ENCODE results near the gene ZFYVE27.
A peak's percentile ranks its signal among the peaks of the same experiment; 100 is the strongest.

The ZFYVE27 gene

GRCh38 chr10:97734021-97734420, 2.9 kb upstream of the ZFYVE27 start:
- no peak overlapping the region for H3K9ac ChIP-seq
- H3K27ac ChIP-seq: no peak overlapping the region
- H2AFZ ChIP-seq (ENCODE audit: low read depth): no peak overlapping the region
- no peaks in the 10 kb centered on the region; the same call in 1 of the 2 replicates for H3K27me3 ChIP-seq (ENCODE audit: insufficient read depth, low read depth)
- H3K36me3 ChIP-seq (ENCODE audit: insufficient read depth): no peaks in the 10 kb centered on the region
- no peak overlapping the region for H3K4me2 ChIP-seq
- no peaks in the 10 kb centered on the region for H4K20me1 ChIP-seq (ENCODE audit: insufficient read depth)
- peaks cover 17% of the 10 kb centered on the region for H3K4me1 ChIP-seq (ENCODE audit: low read depth, poor library complexity, severe bottlenecking)
- TF ChIP-seq CTCF (conservative IDR thresholded peaks at IDR 0.05; ENCODE audit: low read depth, low read length): no peak
- H3K79me2 ChIP-seq (ENCODE audit: insufficient read depth, low read depth): peaks cover 20% of the 10 kb centered on the region
- H3K4me3 ChIP-seq (IDR thresholded peaks at IDR 0.05; ENCODE audit: insufficient read depth, low read depth, low read length): no peak overlapping the region

GRCh38 chr10:97736403-97736901, 476 bp upstream of the ZFYVE27 start:
- no peaks in the 10 kb centered on the region for H4K20me1 ChIP-seq (ENCODE audit: insufficient read depth)
- no peaks in the 10 kb centered on the region for H3K36me3 ChIP-seq (ENCODE audit: insufficient read depth)
- H3K4me1 ChIP-seq (ENCODE audit: low read depth, poor library complexity, severe bottlenecking): peaks cover 15% of the 10 kb centered on the region
- peak overlapping the region; percentile 90 for H3K4me2 ChIP-seq
- H3K27ac ChIP-seq: peak overlapping the region; percentile 61; the same call in 1 of the 2 replicates
- H3K4me3 ChIP-seq (IDR thresholded peaks at IDR 0.05; ENCODE audit: insufficient read depth, low read depth, low read length): no peak overlapping the region
- peaks cover 38% of the 10 kb centered on the region for H3K79me2 ChIP-seq (ENCODE audit: insufficient read depth, low read depth)
- H2AFZ ChIP-seq (ENCODE audit: low read depth): peak overlapping the region; percentile 85
- H3K27me3 ChIP-seq (ENCODE audit: insufficient read depth, low read depth): no peaks in the 10 kb centered on the region
- no peak for TF ChIP-seq CTCF (conservative IDR thresholded peaks at IDR 0.05; ENCODE audit: low read depth, low read length)
- peak overlapping the region; percentile 86; the same call in 1 of the 2 replicates for H3K9ac ChIP-seq

- Histone ChIP-seq H3K27me3 (ENCODE audit: insufficient read depth, low read depth) (no peaks in the 10 kb centered on the region), H3K27ac (peak overlapping the region; percentile 61; the same call in 1 of the 2 replicates), H3K36me3 (ENCODE audit: insufficient read depth) (no peaks in the 10 kb centered on the region; the same call in 1 of the 2 replicates), H4K20me1 (ENCODE audit: insufficient read depth) (no peaks in the 10 kb centered on the region), H3K79me2 (ENCODE audit: insufficient read depth, low read depth) (peaks cover 38% of the 10 kb centered on the region), H3K9ac (peak overlapping the region; percentile 86), H3K4me2 (peak overlapping the region; percentile 90), H2AFZ (ENCODE audit: low read depth) (peak overlapping the region; percentile 85), H3K4me3 (IDR thresholded peaks at IDR 0.05; ENCODE audit: insufficient read depth, low read depth, low read length) (peak overlapping the region; percentile 64), H3K4me1 (ENCODE audit: low read depth, poor library complexity, severe bottlenecking) (peaks cover 13% of the 10 kb centered on the region)
- TF ChIP-seq CTCF (conservative IDR thresholded peaks at IDR 0.05; ENCODE audit: low read depth, low read length): no peak
These were observed 890 bp downstream of the ZFYVE27 start for GRCh38 chr10:97737770-97738265.

GRCh38 chr10:97738616-97739015, 1.7 kb downstream of the ZFYVE27 start:
- Histone ChIP-seq H3K4me1 (ENCODE audit: low read depth, poor library complexity, severe bottlenecking) (peaks cover 13% of the 10 kb centered on the region), H3K9ac (no peak overlapping the region), H3K79me2 (ENCODE audit: insufficient read depth, low read depth) (peaks cover 43% of the 10 kb centered on the region), H3K27me3 (ENCODE audit: insufficient read depth, low read depth) (no peaks in the 10 kb centered on the region), H2AFZ (ENCODE audit: low read depth) (no peak overlapping the region), H4K20me1 (ENCODE audit: insufficient read depth) (no peaks in the 10 kb centered on the region), H3K27ac (no peak overlapping the region), H3K36me3 (ENCODE audit: insufficient read depth) (no peaks in the 10 kb centered on the region; the same call in 1 of the 2 replicates), H3K4me2 (peak overlapping the region; percentile 90; the same call in 1 of the 2 replicates), H3K4me3 (IDR thresholded peaks at IDR 0.05; ENCODE audit: insufficient read depth, low read depth, low read length) (no peak overlapping the region)
- TF ChIP-seq CTCF (conservative IDR thresholded peaks at IDR 0.05; ENCODE audit: low read depth, low read length): no peak

Data from KMS-11 (cell line).